HG03442 (cell line): Measurements from ENCODE around the gene ST7.
"Not testable (repeated sequence)": the region's sequence is repeated elsewhere in the genome, so short reads cannot be mapped to it uniquely, and the experiment has no call there.

ENCODE experiments used
- ATAC-seq: cut with Tn5 transposase; IDR thresholded peaks from one replicate; pipeline ENCODE4 v1.9.1; 2021; ENCODE audit warnings: mild to moderate bottlenecking, moderate library complexity; ENCODE audit not compliant: unreplicated experiment

ST7 gene

DNA sequence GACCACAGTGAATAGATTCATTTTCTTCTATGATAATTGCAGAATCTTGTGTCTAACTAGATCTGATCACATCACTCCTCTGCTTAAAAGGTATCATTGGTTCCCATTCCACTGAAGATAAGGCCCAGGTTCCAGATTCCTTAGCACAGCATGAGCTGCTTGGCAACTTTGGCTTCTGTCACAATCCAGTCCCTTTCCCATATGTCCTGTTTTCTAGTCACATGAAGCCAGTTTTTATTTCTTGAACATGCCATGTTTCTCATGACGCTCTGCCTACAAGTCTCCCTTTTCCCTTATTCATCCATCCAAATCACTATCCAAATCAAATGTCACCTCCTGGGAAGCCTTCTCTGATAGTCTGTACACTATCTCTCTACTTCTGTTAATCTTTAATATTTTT lies 167.0 kb downstream of the ST7 start:
- not testable (repeated sequence) for ATAC-seq

DNA sequence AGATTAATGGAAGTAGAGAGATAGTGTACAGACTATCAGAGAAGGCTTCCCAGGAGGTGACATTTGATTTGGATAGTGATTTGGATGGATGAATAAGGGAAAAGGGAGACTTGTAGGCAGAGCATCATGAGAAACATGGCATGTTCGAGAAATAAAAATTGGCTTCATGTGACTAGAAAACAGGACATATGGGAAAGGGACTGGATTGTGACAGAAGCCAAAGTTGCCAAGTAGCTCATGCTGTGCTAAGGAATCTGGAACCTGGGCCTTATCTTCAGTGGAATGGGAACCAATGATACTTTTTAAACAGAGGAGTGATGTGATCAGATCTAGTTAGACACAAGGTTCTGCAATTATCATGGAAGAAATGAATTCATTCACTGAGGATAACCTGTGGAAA lies 168.7 kb downstream of the ST7 start:
- not testable (repeated sequence) for ATAC-seq

DNA sequence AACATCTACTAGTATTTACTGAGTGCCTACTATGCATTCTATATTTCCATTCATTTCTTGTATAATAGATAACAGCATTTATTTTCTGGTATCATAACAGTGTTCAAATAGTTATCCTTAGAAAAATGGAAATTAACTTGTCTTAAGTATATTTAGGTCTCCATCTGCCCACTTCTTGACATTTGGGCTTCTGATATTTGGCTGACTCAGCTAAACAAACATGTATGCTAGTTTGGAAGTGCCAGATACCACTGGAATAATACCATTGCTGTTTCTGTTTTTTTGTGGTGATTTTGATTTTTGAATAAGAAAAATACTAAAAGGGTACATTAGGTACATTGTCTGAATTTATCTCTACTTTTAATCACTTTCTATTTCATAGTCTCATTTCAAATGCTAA lies 169.2 kb downstream of the ST7 start:
- no peak for ATAC-seq

DNA sequence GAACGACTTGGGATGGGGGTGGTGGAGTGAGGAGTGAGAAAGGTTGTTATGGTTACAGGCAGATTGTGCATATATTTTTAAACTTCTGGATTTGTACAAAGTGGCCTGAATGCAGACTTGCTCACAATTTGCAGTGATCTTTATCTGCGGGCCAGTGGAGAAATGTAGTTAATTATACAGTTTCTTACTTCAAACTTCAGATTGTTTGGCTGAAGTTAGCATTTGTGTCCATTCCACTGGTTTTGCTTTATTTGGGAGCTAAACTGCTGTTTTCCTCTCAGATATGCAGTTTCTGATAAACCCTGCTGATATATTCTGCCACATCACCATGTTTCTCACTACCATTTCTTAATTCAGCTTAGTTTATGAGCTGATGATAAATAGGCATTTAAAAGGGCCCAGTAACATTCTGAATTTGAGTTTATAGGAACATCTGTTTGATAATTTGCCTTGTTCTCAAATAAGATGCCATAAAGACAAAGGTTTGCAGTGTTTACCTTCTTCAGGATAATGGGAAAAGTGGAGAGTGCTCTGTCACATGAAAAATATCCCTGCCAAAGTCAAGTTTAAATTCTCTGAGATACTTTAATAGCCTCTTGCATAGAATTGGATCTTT lies 170.1 kb downstream of the ST7 start:
- ATAC-seq, result no peak

DNA sequence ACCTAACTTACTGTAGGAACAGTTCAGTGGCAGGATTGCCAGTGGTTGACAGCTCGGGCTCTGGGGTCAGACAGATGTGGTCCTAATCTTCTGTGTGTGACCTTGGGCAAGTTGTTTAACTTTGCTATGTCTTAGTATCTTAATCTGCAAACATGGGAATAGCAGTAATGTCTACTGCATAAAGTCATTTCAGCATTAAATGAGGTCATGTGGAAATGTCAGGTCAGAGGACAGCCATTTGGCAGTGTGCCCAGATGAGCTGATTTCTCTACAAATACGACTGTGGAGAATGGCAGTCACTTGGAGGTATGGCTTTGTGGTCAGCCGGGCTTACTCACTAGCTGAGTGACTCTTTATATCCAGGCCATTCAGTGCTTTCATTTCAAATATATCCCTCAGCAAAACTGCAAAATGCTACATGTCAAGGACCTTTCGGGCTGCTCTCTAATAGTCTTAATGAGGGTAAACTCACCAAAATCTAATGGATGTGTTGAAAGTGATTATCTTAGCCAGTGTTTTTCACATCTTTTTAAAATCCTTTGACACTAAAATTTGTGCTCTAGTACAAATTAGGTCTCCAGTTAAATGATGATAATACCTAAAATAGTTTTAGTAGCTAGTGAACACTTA lies 171.4 kb downstream of the ST7 start:
- peak; percentile 96 for ATAC-seq

DNA sequence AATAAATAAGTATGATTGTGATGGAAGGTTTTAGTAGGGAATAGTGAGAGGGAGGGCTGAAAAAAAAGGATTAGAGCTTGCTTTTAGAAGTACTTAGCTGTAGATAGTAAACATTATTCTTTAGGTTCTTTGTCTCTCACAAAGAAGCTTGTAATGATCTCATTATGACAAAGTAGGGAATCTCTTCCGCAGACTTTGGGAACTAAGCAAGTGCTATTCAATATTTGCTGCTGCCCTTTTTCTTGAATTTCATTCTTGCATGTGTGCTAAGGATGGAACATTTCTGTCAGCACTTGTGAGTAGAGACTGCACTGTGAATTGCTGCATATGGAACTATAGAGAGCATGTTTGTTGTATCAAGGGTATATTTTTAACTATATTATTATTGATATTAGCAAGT lies 173.4 kb downstream of the ST7 start:
- ATAC-seq, result no peak

DNA sequence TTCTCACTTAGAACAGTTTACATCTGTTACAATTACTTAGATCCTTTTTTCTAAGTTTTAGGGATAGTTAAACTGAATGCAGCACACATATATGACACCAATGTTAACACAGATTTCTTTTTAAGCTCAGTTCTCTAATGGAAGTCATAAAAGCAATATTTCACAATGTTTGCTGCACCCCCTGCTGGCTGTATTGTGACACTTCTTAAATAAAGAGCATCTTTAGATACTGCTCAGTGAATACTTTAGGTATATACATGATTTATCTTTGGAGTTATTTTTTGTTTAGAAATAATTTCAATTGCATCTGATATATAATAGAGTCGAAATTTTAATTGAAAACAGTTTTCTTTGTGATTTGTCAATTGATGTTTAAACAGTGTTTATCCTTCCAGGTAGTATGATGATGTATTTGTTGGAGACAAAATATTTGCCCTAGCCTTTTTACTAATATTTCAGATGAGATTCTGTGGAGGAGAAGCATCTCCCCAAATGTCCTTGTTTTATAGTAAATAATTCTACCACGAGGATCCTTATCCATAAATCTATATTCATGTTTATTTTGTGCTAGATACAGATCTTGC lies 174.4 kb downstream of the ST7 start:
- no peak for ATAC-seq

DNA sequence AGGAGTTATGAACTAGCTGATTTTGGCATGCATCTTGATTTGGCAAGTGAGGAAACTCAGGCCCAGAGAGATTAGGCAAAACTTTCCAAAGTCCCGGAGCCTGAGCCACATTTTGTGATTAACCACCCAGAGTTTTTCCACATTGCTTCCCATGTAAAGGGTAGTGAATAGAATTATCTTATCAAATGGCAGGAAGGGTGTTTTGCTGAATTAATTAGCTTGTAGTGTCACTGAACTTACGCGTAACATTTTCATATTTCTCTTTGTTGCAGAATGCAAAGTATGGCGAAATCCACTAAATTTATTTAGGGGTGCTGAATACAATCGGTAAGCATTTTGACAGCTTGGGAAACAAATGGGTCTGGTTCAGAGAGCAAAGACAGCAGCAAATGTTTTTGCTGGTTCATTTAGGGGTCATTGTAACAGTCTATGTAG lies 176.2 kb downstream of the ST7 start:
- no peak for ATAC-seq

DNA sequence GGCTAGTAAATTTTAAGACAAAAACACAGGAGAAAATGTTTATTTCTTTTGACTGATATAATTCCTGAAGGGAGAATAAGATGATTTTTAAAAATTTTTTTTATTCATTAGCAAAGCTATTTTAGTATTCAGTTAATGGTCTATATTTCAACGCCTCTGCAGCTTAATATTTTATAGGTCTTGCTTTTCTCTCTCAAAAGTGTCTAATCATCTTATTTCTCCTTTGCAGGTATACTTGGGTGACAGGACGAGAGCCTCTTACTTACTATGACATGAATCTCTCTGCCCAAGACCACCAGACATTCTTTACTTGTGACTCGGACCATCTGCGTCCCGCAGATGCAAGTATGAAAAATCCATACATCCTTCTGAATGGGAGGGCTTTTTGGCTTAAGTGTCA lies 177.0 kb downstream of the ST7 start:
- no peak for ATAC-seq

DNA sequence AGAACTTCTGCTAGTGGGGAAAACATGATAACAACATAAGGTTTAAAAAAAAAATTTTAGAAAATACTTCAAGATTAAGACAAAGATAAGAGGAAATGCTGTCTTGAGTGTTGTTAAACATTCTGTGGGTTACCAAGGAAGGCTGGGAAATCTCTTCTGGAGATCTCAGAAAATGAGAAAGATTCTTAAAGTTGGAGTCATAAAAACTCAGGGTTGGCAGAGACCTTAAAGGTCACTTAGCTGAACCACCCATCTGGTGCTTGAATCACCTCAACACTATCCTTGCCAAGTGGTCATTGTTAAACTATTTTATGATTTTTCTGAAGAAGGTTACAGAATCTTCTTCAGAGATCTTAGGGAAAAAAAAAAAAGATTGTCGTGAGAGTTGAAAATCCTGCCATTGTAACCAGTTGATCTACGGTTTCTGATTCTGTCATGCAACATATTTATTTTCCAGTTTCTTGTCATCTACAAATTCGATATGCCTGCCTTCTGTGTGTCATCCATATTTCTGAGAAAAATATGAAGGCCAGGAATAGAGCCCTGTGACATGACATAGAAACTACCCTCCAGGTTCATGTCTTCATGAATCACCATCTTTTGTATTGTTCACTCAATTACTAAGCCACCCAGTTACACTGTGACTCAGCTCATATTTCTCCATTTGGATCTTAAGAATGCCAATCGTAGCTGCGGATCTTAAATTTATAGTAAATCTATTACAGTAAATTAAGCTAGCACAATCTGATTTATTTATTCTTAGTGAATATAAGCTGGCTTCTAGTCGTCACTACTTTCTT lies 179.2 kb downstream of the ST7 start:
- no peak for ATAC-seq

DNA sequence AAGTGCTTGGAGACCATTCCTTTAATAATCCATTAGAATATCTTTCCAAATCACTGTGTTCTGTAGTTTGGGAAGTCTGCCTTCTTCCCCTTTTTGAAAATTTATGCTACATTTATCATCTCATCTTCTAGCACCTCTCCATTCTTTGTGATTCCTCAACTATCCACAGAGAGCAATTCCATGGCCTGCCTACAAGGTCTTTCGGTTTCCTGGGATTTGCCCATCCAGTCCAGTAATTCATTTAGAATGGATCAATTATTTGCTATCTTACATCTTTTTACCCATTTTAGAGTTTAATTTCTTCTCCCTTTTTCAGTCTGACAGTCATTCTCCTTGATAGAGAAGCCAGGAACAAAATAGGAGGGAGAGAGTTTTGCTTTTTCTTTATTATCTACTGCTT lies 179.8 kb downstream of the ST7 start:
- no peak for ATAC-seq

DNA sequence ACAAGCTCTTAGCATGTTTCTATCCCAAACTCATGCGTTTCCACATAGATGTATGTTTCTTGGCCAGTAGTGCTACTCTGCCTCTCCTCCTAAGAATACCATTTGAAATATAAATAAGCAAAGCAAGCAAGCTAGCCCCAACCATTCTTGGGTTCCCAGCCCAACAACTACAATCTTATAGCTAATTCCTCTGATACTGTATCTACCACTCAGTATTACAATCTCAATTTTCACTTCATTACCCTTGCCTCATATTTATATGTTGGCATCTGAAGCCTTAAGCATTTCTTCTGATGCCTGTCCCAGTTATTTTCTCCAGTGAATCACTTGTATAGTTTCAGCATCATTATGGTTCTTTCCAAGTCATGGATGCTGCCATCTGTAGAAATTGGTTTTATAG lies 181.1 kb downstream of the ST7 start:
- ATAC-seq, result no peak

DNA sequence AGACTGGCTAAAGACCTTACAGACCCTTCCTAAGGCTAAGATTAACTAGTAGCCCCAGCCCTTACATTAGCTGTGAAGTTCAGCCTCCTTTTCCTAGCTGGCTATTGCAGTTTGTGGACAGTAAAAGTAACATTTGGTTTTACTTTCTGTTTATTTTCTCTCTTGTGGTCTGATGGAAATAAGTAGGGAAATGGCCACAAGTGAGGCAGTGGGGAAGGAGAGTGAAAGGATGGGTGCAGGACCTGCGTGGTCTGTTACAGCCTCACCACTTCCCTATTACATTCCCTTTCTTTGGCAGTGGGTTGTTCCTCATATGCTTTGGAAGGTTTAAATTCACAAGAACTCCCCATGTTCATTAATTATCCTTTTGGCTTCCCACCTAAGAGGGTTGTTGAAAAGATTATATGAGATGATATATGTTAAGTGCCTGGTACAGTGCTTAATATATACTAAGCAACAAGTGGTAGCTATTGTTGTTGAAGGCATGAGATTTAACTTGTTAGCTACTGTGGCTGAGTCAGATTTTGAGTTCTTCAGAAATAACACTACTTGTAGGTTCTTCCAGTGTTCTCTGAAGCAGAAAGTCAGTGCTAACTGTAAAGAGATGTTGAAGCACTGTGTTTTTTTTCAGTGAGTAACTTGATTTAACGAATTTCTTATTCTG lies 181.7 kb downstream of the ST7 start:
- ATAC-seq, result peak; percentile 59

DNA sequence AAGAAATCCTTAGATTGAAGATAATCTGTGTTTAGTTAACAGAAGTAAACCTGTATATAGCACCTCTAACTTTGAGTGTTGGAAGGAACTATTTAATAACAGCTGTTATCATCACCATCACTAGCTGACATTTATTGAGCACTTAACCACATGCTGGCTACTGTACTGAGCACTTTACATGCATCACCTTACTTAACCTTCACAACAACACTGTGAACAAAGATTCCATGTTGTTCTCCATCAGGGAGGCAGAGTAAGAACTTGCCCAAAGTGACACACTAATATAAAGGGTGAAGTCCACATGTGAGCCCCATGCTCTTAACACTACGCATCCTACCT lies 182.2 kb downstream of the ST7 start:
- no peak for ATAC-seq

DNA sequence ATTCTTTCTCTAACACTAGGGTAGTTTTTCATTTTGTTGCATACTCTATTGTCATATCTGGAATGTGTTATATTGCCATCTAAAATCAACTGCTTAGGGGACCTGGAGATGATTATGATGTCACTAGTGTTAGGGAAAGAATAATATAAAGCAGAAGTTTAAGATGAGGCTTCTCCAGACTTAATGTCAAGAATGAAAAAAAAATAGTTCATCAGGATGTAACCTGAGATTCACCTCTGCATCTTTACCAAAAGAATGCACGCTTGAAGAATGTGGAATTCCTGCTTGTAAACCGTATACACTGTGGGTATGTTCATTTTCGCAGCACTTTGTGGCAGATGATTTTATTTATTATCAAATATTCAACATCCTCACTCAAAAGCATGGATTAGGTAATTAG lies 184.6 kb downstream of the ST7 start:
- ATAC-seq, result no peak

DNA sequence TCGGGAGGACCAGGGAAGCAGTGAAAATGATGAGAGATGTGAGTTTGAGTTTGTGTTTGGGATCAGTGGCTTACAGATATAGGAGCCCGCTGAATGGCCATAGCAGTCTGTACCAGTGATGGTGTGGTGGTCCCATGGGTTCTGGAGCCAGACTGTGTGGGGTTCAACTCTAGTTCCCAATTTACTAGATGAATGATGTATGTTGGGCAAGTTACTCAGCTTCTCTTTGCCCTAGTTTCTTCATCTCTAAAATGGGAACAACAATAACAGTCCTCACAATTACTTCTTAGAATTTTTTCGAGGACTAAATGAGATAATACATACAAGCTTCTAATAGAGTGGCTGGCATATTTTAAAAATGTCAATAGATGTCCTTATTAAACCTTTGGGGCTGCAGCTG lies 185.2 kb downstream of the ST7 start:
- ATAC-seq, result no peak

DNA sequence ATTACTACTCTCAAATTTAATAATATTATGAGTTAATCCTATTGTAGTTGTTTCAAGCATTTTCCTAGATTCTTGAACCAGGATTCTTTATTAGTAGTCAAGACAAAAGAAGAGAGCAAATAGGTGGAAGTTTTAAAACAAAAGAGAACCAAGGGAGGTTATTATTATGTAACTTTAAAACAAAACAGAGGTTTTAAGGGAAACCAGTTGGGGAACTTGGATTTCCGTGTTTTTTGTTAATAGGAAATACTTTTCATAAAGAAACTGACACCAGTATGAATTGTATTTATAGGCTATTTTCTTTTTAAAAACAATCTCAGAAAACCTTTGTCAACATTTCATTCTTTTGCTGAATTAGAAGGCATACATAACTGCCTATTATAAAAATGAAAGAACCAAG lies 185.7 kb downstream of the ST7 start:
- ATAC-seq, result no peak

DNA sequence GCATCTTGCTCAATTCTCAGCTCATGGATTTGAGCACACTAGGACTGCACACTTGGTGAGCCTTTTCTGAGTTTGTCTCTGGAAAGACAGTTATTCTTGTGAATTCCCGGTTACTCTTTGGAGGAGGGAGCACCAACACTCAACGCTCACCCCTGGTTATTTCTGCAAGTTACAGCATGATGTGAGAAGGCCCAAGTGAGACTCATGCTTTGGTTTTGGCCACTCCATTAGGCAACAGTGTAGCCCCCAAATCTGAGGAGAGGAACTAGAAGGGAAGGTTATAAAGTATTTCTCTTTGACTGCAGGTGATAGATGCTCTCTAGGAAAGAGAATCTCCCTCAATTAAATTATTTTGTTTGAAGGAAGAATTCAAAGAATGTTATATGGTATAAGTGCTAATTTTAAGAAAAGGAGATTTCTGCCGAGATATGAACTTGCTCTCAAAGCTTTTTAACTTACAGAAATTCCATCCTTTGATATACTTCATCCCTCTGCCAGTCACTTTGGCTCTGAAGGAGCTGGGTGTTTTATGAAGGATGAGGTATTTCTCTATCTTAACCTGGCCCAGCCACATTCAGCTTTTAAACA lies 186.2 kb downstream of the ST7 start:
- ATAC-seq, result no peak

DNA sequence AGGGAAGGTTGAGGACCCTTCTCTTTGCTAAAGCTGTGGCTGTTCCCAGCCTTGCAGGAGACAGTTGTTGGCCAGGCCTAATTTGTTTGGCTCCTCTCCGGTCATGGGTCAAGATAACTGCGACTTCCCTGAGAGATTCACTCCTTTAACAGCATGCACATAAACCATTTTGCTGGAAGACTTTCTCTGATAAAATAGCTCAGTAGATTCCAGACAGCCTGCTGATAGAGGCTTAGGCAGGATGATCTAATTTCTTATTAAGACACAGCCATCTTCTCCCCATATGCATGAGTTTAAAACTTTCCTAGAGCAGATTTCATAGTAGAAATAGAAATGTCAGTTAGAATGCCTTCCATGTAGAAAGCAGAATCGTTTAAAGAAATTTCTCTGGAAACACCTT lies 187.6 kb downstream of the ST7 start:
- no peak for ATAC-seq

DNA sequence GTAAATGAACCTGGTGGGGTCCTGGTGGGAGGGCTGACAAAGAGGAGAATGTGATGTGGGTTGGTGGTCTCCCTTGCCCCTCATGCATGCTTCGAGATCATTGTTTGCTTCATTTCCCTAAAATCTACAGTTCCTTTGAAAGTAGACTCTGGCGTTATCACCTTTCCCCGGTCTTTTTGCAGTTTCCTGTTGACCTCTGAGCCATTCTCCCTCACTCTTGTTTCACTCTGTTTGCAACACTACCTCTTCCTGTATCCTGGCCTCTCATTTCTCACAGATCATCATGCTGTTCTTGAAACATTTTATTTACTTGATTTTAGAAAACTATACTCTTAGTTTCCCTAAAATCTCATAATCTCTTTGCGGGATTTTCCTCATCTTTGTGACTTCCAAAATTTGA lies 189.8 kb downstream of the ST7 start:
- ATAC-seq, result no peak

DNA sequence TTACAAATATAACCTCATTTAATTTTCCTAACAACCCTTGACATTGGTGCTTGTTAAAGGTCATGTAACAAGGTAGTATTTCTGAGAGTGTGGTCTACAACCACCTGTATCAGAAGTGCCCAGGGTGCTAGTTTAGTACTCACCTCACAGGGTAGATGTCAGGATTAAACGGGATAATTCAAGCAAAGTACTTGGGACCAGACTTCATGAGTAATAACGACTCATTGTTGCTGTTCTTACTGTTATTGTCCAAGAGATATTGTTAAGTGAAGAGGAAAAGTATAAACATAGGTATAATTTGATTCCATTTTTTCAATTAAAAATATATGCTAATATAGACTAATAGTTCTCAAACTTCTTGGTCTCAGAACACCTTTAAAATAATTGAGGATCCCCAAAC lies 190.3 kb downstream of the ST7 start:
- no peak for ATAC-seq
